ENCODE measurements around the gene UAP1L1.
A peak's percentile ranks its signal among the peaks of the same experiment; 100 is the strongest.

UAP1L1 gene

DNA sequence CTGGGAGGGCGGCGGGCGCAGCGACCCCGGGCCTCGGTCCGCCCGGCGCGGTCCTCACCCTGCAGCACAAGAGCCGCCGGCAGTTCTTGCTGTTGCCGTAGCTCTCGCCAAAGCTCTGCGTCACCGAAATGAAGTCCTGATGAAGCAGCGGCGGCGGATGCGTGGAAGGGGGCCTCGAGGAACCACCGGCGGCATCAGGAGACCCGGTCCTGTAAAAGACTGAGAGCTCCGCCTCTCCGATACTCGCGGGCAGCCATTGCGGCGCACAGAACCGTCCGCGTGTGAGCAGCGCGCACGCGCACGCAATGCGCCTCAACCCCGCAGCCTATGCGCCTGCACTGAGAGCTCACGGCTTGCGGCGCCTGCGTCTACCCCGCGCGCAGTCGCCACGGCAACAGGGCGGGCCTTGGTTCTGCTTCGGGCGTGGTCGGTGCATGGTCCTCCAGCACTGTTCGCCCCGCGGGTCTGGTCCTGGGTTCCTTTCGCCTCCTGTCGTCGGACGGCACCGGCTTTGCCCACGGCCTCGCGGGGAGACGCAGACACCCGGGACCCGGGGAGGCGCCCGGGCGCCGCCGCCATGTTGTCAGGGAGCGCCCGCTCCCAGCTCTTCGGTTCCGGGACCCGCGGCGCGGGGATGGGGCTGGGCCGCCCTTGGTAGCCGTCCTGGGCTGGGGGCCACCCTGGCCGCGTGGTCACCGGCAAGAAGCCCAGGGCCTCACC is 52.3 kb downstream of the UAP1L1 start:
- peak overlapping the region; percentile 78 for H3K4me3 ChIP-seq (ENCODE audit: low read length)
- DNase-seq (ENCODE audit: low read depth), result peak; percentile 95
- TF ChIP-seq CTCF (IDR thresholded peaks at IDR 0.05; ENCODE audit: insufficient read depth, low read depth, low read length, missing control alignments), result no peak

DNA sequence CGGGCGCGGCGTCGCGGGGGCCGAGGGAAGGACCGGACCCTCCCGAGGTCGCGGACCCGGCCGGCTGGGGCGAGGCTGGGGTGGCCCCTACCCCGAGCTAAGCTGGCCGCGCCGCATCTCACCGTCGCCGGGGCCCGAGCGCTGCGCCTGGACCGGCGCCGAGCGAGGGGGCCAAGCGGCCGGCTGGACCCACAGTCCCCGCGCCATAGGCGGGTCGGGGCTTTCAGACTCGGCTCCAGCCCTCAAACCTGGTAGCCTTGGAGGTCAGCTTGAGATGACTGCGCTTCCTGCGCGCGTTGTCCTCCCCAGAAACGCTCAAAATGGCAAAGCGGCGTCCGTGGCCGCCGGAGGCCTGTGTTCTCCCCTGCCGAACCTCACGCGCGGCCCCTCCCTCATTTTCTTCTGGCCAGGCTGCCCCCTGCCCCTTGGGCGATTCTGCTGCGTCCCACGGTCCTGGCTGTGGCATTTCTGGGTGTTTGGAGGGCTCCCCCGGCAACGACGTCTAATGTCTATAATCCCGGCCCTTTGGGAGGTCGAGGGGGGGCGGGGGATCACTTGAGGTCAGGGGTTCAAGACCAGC is 52.9 kb downstream of the UAP1L1 start:
- no peak for TF ChIP-seq CTCF (IDR thresholded peaks at IDR 0.05; ENCODE audit: insufficient read depth, low read depth, low read length, missing control alignments)
- H3K4me3 ChIP-seq (ENCODE audit: low read length), result peak overlapping the region; percentile 78
- no peak for DNase-seq (ENCODE audit: low read depth)

All from epithelial cell of esophagus (primary cell).